Esophagus squamous epithelium (tissue), 4 donors: ENCODE data around the gene CABP4.

Experiments used
- POLR2A ChIP-seq, 4 donors: fragments of 450-650 bp; IDR thresholded peaks; one replicate each; pipeline ENCODE4 v1.6.1; 2017; ENCODE audit warnings: antibody characterized with exemption in 4 of 4, mild to moderate bottlenecking in 4 of 4, moderate library complexity in 3 of 4
- TF ChIP-seq, protein P1 (sequence below), 6 experiments: fragments of 450-650 bp in 4 of 6; fragments of 200-600 bp in 2 of 6; sonication (generic) in 2 of 6; IDR thresholded peaks; one replicate each; pipeline ENCODE4 v1.5.1; 2016 to 2019; ENCODE audit warnings: antibody characterized with exemption in 6 of 6, mild to moderate bottlenecking in 4 of 6, moderate library complexity in 4 of 6

DNA sequence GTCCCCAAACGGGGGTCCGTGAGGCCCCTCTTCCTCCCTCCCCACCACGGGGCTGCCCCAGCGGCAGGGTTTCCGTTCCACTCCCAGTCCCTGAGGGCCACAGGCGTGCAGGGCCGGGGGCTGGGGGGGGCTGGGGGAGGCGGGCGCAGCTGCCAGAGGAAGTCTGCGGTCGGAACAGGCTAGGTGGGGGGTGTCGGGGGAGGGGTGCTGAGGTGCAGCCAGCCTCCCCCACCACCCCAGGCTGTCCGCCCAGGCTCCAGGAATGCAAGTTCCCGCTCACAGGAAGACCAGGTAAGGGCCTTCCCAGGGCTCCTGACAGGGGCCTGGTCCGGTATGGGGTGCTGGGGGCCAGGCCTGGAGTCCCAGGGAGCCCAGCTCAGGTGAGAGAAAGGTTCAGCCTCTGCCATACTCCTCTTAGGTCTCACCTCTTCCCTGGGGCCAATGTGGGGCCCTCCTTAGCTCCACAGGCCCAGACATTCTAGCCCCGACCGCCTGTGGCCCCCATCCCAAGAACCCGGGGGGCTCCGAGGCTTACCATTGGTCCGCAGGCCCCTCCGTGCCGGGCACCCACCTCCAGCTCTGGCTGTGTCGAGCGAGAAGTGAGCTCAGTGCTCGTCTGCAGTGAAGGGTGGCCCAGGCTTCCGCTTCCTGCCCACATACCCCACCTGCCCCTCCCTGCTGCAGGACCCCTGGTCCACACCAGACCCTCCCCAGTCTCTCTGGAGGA is 17.9 kb upstream of the CABP4 start, which contains the start of gene PTPRCAP:
- TF ChIP-seq, protein P1, sequence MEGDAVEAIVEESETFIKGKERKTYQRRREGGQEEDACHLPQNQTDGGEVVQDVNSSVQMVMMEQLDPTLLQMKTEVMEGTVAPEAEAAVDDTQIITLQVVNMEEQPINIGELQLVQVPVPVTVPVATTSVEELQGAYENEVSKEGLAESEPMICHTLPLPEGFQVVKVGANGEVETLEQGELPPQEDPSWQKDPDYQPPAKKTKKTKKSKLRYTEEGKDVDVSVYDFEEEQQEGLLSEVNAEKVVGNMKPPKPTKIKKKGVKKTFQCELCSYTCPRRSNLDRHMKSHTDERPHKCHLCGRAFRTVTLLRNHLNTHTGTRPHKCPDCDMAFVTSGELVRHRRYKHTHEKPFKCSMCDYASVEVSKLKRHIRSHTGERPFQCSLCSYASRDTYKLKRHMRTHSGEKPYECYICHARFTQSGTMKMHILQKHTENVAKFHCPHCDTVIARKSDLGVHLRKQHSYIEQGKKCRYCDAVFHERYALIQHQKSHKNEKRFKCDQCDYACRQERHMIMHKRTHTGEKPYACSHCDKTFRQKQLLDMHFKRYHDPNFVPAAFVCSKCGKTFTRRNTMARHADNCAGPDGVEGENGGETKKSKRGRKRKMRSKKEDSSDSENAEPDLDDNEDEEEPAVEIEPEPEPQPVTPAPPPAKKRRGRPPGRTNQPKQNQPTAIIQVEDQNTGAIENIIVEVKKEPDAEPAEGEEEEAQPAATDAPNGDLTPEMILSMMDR (IDR thresholded peaks at IDR 0.05): no peak
- TF ChIP-seq POLR2A (IDR thresholded peaks at IDR 0.05): peak in 1 of 4 donors; percentile 21
